ENCODE data around the gene HAVCR1.
"Not testable (repeated sequence)": the region's sequence is repeated elsewhere in the genome, so short reads cannot be mapped to it uniquely, and the experiment has no call there.

HAVCR1 gene

DNA sequence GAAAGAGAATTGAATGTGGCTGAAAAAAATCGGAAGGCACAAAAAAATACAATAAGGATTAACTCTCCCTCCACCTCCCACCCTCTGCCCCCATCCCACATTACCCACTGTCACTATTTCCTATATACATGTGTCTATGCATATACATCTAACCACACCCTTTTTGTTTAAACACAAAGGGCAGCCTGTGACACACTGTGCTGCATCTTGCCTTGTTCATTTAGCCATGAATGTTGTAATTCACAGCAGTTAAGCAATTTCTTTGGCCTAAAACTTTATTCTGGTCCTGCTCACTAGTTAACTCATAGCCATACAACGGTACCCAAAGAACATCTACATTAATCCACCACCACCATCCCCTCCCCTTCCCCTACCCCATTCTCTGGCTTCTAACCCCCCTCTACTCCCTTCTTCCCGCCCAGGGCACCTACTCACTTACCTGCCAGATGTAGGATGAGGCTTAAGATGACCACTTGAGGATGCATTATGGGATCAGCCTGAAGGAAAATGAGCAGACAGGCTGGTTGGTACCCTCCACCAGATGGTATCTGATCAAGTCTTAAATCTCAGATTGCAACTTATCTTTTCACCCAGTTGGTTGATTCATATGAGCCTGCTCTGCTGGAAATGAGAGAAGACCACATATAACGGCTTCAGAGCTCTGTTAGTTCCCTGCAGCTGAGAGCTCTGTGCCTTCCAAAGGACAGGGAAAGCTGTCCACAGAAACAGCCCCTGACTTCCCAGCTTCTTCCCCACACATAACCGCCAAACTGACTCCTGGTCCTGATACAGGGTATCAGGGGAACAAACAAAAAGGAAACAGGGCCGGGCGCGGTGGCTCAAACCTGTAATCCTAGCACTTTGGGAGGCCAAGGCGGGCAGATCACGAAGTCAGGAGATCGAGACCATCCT lies 1.2 kb downstream of the HAVCR1 start:
- TF ChIP-seq, protein P1, sequence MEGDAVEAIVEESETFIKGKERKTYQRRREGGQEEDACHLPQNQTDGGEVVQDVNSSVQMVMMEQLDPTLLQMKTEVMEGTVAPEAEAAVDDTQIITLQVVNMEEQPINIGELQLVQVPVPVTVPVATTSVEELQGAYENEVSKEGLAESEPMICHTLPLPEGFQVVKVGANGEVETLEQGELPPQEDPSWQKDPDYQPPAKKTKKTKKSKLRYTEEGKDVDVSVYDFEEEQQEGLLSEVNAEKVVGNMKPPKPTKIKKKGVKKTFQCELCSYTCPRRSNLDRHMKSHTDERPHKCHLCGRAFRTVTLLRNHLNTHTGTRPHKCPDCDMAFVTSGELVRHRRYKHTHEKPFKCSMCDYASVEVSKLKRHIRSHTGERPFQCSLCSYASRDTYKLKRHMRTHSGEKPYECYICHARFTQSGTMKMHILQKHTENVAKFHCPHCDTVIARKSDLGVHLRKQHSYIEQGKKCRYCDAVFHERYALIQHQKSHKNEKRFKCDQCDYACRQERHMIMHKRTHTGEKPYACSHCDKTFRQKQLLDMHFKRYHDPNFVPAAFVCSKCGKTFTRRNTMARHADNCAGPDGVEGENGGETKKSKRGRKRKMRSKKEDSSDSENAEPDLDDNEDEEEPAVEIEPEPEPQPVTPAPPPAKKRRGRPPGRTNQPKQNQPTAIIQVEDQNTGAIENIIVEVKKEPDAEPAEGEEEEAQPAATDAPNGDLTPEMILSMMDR (IDR thresholded peaks at IDR 0.05; ENCODE audit: low read depth, low read length, missing control alignments), result no peak
- Histone ChIP-seq H3K27ac (no peak overlapping the region), H3K27me3 (replicated peaks) (no peaks in the 10 kb centered on the region), H3K36me3 (replicated peaks) (no peaks in the 10 kb centered on the region), H3K4me3 (ENCODE audit: low read depth, low read length) (no peak overlapping the region)
- no peak for DNase-seq
- in situ Hi-C loops (cut with HindIII; ENCODE audit: low pct_ligation_motif_present, low sequenced_read_pairs), result no loop called here

DNA sequence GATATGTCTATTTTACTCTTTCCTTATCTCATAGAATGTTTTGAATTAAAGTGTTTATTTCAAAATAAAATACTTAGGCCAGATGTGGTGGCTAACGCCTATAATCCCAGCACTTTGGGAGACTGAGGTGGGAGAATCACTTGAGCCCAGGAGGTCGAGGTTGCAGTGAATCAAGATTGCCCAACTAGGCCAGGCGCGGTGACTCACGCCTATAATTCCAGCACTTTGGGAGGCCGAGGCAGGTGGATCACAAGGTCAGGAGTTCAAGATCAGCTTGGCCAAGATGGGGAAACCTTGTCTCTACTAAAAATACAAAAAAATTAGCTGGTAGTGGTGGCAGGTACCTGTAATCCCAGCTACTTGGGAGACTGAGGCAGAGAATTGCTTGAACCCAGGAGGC lies 2.1 kb downstream of the HAVCR1 start:
- in situ Hi-C loops (cut with HindIII; ENCODE audit: low pct_ligation_motif_present, low sequenced_read_pairs); DNase-seq; H3K4me3 ChIP-seq (ENCODE audit: low read depth, low read length); H3K27me3 ChIP-seq (replicated peaks); H3K27ac ChIP-seq; H3K36me3 ChIP-seq (replicated peaks): not testable (repeated sequence)

DNA sequence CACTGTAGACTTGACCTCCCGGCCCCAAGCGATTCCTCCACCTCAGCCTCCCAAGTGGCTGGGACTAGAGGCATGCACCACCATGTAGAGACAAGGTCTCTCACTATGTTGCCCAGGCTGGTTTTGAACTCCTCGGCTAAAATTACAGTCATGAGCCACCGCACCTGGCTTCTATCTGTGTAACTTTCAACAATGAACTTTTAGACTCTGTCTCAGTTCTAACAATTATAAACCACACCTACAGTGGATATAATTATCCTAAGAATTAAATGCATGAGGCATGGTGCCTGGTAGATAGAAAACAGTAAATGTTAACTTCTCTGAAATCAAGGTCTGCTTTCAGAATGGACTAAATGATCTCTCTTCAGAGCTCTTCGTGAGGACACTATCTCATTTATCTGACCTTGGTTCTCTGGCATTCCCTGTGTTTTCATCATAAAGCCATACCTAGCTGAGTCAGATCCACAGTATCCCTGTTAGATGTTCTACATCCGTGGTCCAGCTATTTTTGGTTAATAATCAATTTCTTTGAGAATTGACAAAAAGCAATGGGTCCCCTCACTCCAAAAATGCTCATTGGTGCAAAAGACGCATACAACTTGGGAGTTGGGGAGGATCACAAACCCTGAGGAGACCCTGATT lies 7.2 kb downstream of the HAVCR1 start:
- no peak for DNase-seq
- in situ Hi-C loops (cut with HindIII; ENCODE audit: low pct_ligation_motif_present, low sequenced_read_pairs), result no loop called here
- H3K36me3 ChIP-seq (replicated peaks), result no peaks in the 10 kb centered on the region
- H3K27ac ChIP-seq, result no peak overlapping the region
- H3K27me3 ChIP-seq (replicated peaks), result no peaks in the 10 kb centered on the region
- TF ChIP-seq, protein P1 (IDR thresholded peaks at IDR 0.05; ENCODE audit: low read depth, low read length, missing control alignments), result no peak
- H3K4me3 ChIP-seq (ENCODE audit: low read depth, low read length), result no peak overlapping the region

DNA sequence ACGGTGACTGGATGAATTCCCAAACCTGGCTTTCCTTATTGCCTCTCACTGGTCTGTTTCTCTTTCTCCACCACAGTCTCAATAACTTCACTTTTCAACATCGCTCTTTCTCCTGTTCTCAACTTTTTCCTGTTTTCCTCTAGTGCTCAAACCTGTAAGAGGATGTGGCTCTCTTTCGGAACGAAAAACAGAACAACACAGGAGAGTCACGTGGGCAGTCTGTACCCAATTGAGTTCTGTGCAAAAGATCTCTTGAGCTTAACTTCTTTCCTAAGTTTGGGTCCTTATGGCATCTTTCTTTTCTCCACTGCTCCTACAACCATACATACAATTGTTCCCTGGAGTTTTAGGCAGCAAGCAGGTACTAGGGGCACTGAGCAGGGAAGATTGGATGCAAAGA lies 8.9 kb downstream of the HAVCR1 start:
- H3K27me3 ChIP-seq (replicated peaks), result no peaks in the 10 kb centered on the region
- TF ChIP-seq, protein P1 (IDR thresholded peaks at IDR 0.05; ENCODE audit: low read depth, low read length, missing control alignments), result no peak
- no peak overlapping the region for H3K4me3 ChIP-seq (ENCODE audit: low read depth, low read length)
- in situ Hi-C loops (cut with HindIII; ENCODE audit: low pct_ligation_motif_present, low sequenced_read_pairs), result no loop called here
- H3K27ac ChIP-seq, result no peak overlapping the region
- no peaks in the 10 kb centered on the region for H3K36me3 ChIP-seq (replicated peaks)
- no peak for DNase-seq

DNA sequence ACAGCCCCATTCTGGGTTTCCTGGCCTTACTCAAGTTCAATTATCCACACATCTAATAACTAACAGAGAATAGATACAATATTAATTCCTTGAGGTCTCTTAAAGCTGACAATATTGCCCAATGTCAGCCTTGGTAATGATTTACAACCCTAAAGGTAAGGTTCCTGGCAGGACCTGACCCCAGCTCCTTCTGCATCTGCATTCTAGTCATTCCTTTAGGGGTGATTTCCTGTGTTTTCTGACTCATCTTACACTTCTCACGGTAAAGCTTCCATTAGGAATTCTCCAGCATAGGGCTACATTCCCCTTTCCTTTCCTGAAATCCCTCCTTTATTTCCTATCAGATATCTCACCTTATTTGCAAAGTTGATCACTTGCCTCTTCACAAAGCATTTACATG lies 9.3 kb downstream of the HAVCR1 start:
- no peaks in the 10 kb centered on the region for H3K36me3 ChIP-seq (replicated peaks)
- TF ChIP-seq, protein P1 (IDR thresholded peaks at IDR 0.05; ENCODE audit: low read depth, low read length, missing control alignments), result no peak
- in situ Hi-C loops (cut with HindIII; ENCODE audit: low pct_ligation_motif_present, low sequenced_read_pairs), result no loop called here
- H3K27me3 ChIP-seq (replicated peaks), result no peaks in the 10 kb centered on the region
- H3K4me3 ChIP-seq (ENCODE audit: low read depth, low read length), result no peak overlapping the region
- DNase-seq, result no peak
- H3K27ac ChIP-seq, result no peak overlapping the region

DNA sequence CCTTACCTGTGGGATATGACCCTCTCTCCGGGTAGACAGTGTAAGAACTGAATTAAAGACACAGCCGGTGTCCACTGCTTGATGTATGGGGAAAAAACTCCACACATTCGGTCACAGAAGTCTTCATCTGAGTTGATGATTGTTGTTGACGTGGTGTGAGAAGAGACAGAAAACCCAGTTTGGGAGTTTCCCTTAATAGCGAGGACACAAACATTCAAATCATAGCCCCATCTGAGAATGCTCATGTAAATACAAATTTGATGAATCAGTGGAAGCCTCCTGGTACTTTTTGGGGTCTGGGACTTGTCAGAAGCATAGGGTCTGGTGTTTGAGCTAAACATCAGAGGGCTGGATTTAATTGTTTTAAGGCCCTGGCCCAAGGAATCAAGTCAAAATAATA lies 11.0 kb downstream of the HAVCR1 start:
- no peak for DNase-seq
- no peak overlapping the region for H3K4me3 ChIP-seq (ENCODE audit: low read depth, low read length)
- no peaks in the 10 kb centered on the region for H3K36me3 ChIP-seq (replicated peaks)
- H3K27me3 ChIP-seq (replicated peaks), result no peaks in the 10 kb centered on the region
- in situ Hi-C loops (cut with HindIII; ENCODE audit: low pct_ligation_motif_present, low sequenced_read_pairs), result no loop called here
- TF ChIP-seq, protein P1 (IDR thresholded peaks at IDR 0.05; ENCODE audit: low read depth, low read length, missing control alignments), result no peak
- H3K27ac ChIP-seq, result no peak overlapping the region

DNA sequence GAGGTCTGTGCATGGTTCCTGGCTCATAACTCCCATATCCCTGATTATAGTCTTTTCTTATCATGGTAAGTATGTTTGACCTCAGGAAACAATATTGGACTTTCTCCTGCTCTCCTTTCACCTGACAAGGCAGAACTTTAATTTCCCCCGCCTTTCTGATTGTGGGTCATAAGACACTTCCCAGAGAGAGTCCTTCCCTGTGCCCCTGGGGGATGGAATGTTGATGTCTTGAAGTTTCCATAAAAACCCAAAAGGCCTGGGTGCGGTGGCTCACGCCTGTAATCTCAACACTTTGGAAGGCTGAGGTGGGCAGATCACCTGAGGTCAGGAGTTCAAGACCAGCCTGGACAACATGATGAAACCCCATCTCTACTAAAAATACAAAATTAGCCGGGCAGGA lies 11.9 kb downstream of the HAVCR1 start:
- DNase-seq; H3K27me3 ChIP-seq (replicated peaks); in situ Hi-C loops (cut with HindIII; ENCODE audit: low pct_ligation_motif_present, low sequenced_read_pairs); H3K4me3 ChIP-seq (ENCODE audit: low read depth, low read length); H3K36me3 ChIP-seq (replicated peaks); H3K27ac ChIP-seq: not testable (repeated sequence)

Measured in brain microvascular endothelial cell (primary cell).